ES-I3 (cell line): ENCODE measurements around the gene ISCU.
"Not testable (repeated sequence)": the region's sequence is repeated elsewhere in the genome, so short reads cannot be mapped to it uniquely, and the experiment has no call there.

Experiments
- H3K36me3 ChIP-seq: 2 replicates; pipeline ENCODE4 v1.6.1; 2013; ENCODE audit warnings: mild to moderate bottlenecking, low read length, control low read depth, moderate library complexity; ENCODE audit not compliant: insufficient read depth
- H3K4me1 ChIP-seq: 2 replicates; pipeline ENCODE4 v1.6.1; 2013; ENCODE audit warnings: mild to moderate bottlenecking, control low read depth, low read length; ENCODE audit not compliant: insufficient read depth
- H3K9ac ChIP-seq: 2 replicates; pipeline ENCODE4 v1.6.1; 2013; ENCODE audit warnings: low read depth, mild to moderate bottlenecking, low read length, moderate library complexity
- H3K9me3 ChIP-seq: 2 replicates; pipeline ENCODE4 v1.6.1; 2013; ENCODE audit warnings: mild to moderate bottlenecking, low read length, moderate library complexity; ENCODE audit not compliant: control insufficient read depth, insufficient read depth

The ISCU gene

DNA sequence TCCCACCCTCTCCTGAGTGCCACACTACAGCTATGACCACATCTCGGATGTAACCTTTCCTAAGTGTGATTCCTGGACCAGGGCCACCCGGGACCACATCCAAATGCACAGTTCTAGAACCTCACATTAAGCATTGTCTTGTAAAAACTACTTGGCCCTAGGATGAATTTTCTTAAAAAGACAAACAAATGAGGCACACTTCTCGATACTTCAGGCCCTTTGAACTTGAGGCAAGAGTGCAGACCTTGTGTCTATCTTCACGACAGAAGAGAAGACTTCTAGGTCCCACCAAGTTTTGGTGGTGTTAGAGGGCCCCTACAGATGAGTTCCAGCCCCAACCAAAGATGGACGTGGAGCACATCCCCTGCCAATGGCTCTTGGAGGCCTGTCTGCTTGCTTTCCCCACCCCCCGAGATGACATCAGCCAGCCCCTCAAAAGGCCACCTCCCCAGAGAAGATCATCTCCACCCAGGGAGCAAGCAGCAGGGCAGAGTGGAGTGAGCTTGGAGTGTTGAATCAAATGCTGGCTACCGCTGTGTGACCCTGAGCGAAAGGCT lies 9.3 kb downstream of the ISCU start:
- Histone ChIP-seq H3K9ac (no peak overlapping the region), H3K36me3 (peaks cover 9% of the 10 kb centered on the region), H3K4me1 (no peaks in the 10 kb centered on the region), H3K9me3 (no peaks in the 10 kb centered on the region)

- H3K9ac ChIP-seq, result no peak overlapping the region
- H3K9me3 ChIP-seq, result no peaks in the 10 kb centered on the region
- H3K36me3 ChIP-seq, result peaks cover 6% of the 10 kb centered on the region
- no peaks in the 10 kb centered on the region for H3K4me1 ChIP-seq
Measured at GRCh38 chr12:108572166-108572790, 9.9 kb downstream of the ISCU start.

DNA sequence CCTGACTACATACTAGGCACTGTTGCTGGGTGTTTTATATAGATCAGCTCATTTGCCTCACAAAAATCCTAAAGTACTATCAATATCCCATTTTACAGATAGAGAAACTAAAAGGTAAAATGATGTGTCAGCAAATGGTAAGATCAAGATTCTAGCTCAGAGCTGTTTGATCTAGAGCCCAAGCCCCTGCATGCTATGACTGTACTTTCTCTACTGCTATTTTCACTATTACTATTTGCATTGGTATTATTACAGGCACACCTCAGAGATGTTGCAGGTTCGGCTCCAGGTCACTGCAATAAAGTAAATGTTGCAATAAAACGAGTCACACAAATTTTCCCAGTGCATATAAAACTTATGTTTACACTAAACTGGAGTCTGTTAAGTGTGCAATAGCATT lies 10.9 kb downstream of the ISCU start:
- Histone ChIP-seq H3K9ac (no peak overlapping the region), H3K4me1 (no peaks in the 10 kb centered on the region), H3K36me3 (no peaks in the 10 kb centered on the region; the same call in 1 of the 2 replicates), H3K9me3 (no peaks in the 10 kb centered on the region)

GRCh38 chr12:108574276-108574675 lies 11.9 kb downstream of the ISCU start:
- H3K4me1 ChIP-seq, H3K36me3 ChIP-seq, H3K9me3 ChIP-seq, H3K9ac ChIP-seq: not testable (repeated sequence)

GRCh38 chr12:108575199-108575912 lies 13.0 kb downstream of the ISCU start:
- no peaks in the 10 kb centered on the region for H3K36me3 ChIP-seq
- H3K9ac ChIP-seq, result no peak overlapping the region
- no peaks in the 10 kb centered on the region for H3K9me3 ChIP-seq
- H3K4me1 ChIP-seq, result no peaks in the 10 kb centered on the region

GRCh38 chr12:108576660-108577234 lies 14.4 kb downstream of the ISCU start:
- Histone ChIP-seq H3K4me1 (no peaks in the 10 kb centered on the region), H3K9me3 (no peaks in the 10 kb centered on the region), H3K9ac (no peak overlapping the region), H3K36me3 (no peaks in the 10 kb centered on the region)

GRCh38 chr12:108577458-108577857 lies 15.1 kb downstream of the ISCU start:
- H3K4me1 ChIP-seq, result no peaks in the 10 kb centered on the region
- H3K9me3 ChIP-seq, result no peaks in the 10 kb centered on the region

GRCh38 chr12:108578264-108578663 lies 15.9 kb downstream of the ISCU start:
- H3K9ac ChIP-seq, result no peak overlapping the region
- no peaks in the 10 kb centered on the region for H3K4me1 ChIP-seq
- H3K36me3 ChIP-seq, result no peaks in the 10 kb centered on the region
- H3K9me3 ChIP-seq, result no peaks in the 10 kb centered on the region

More at GRCh38 chr12:108577458-108577857, 15.1 kb downstream of the ISCU start:
- H3K9ac ChIP-seq, result no peak overlapping the region
- H3K36me3 ChIP-seq, result no peaks in the 10 kb centered on the region

- no peaks in the 10 kb centered on the region for H3K9me3 ChIP-seq
- no peaks in the 10 kb centered on the region for H3K4me1 ChIP-seq
- H3K36me3 ChIP-seq, result no peaks in the 10 kb centered on the region
- no peak overlapping the region for H3K9ac ChIP-seq
Measured at GRCh38 chr12:108578813-108579212, 16.4 kb downstream of the ISCU start.

DNA sequence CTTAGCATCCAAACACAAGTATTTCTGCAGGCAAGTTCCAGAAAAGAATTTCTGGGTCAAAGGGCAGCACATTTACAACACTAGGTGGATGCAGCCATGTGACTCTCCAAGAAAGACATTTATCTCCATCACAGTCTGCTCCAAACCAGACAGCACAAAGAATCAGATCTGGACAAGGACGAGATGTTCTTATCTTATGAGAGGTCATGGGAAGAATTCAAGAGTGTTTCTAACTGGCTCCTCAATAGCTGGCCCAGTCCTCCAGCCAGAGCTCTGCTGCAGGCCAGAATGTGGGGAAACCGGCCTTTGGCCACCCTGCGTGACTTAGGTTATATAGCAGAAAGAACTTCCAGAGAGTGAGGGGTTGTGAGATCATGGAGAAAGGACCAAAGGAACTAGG lies 18.1 kb downstream of the ISCU start:
- Histone ChIP-seq H3K9ac (no peak overlapping the region), H3K9me3 (no peaks in the 10 kb centered on the region), H3K36me3 (no peaks in the 10 kb centered on the region), H3K4me1 (no peaks in the 10 kb centered on the region)

DNA sequence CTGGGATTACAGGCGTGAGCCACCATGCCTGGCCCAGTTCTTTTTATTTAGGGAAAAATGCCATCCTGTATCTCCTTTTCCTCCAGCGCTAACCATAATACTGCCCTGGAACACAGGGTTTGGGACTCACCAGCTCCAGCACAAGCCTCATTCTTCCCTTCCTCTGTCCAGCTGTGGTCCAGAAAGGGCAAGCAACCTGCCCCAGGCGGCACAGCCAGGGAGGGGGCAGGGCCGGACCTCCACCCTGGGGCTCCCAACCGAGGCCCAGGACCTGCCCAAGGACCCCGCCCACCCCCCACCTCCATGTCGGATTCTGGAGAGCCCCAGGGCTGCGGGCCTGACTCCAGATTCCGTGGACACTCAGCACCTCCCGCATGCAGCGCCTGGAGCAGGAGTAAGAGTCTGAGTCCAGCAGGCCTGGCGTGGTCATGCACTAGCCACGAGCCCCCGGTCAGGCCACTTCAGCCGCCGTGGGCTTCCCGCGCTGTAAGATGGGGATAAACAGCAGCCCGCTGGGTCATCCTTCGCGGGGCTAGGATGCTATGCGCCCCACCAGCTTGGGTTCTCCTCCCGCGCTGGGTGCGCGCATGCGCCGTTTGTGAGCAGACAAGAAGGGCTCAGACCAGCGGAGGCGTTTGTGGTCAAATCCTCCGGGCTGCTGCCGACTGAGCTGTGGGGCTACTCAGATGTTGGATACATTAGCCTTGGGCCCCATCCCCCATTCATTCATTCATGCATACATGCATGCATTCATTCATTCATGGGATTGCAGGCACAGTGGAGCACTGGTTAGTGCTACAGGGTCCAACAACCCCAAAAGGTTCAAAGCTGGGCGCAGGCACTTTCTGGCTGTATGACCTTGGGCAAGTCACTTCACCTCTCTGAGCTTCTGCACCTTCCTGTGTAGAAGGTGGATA lies 19.2 kb downstream of the ISCU start:
- Histone ChIP-seq H3K4me1 (no peaks in the 10 kb centered on the region), H3K9ac (no peak overlapping the region), H3K9me3 (no peaks in the 10 kb centered on the region), H3K36me3 (no peaks in the 10 kb centered on the region)

DNA sequence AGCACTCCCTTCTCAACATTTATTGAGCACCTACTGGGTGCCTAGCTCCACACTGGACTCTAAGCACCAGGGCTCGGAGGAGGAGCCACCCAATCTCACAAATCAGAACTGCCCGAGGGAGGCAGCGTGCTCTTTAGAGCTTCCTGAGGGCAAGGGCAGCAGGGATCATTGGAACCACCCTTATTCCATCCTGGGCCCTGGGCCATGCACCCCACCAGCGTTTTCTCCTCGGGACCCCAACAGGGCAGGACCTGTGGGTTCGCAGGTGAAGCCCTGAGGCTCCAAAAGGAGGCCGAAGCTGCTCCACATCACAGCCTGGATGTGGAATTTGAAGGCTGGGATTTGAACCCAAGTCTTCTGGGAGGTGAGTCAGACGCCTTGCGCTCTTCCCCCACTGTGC lies 20.1 kb downstream of the ISCU start:
- no peaks in the 10 kb centered on the region for H3K36me3 ChIP-seq
- no peaks in the 10 kb centered on the region for H3K9me3 ChIP-seq

DNA sequence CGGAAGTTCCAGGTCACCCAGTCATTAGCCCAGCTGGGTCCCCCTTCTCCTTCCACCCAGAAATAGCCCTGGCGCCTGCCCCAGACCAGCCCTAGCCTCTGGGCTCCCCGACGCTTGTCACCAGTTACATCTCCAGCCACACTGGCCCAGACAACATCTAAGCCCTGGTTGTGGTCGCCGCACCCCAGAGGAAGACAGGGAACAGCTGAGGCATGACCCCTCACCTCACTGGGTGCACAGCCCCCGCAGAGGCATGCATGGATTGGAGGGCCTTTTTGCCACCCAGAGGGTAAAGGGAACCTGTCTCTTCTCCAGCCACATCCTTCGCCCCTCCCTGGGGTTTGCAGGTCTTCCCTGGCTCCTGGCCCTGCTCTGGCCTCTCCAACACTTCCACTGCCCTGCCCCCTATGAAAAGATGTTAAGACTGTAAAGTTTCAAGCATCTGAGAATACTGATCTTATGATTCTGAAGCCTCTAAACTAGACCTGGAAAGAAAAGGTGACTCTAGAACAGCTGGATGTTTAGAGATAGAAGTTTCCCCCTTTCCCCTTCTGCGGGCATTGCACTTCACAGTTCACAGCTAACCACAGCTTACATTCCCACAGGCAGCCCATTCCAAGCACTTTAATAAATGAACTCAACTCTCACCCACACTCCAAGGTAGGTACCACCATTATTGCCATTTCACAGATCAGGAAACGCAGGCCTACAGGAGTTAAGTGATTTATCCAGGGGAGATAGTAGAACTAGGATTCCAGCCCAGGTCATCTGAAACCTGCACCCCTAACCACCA lies 20.8 kb downstream of the ISCU start:
- Histone ChIP-seq H3K4me1 (no peaks in the 10 kb centered on the region), H3K9me3 (no peaks in the 10 kb centered on the region), H3K36me3 (no peaks in the 10 kb centered on the region), H3K9ac (no peak overlapping the region)

More for the DNA sequence above, 20.1 kb downstream of the ISCU start:
- no peak overlapping the region for H3K9ac ChIP-seq
- H3K4me1 ChIP-seq, result no peaks in the 10 kb centered on the region
